Cardiac muscle cell (in vitro differentiated cells and primary cell): ENCODE measurements around the gene AREG. TPM values are rescaled to one million over a fixed set of nuclear protein-coding genes. Genes with fewer than 3 reads are reported as not detected.

Source experiments
- DNase-seq, 2 donors: peaks; one replicate each; pipeline versions ENCODE4 v3.0.0 to v3.0.0-alpha.2; 2010 to 2017; ENCODE audit warnings: low read depth in 1 of 2, low spot score in 1 of 2
- H3K27ac ChIP-seq: fragments of 200-600 bp; sonication (generic); 2 replicates; pipeline ENCODE4 v1.5.1; 2016
- H3K27me3 ChIP-seq: fragments of 200-600 bp; sonication (generic); 2 replicates; pipeline ENCODE4 v1.6.0; 2016; ENCODE audit warnings: control low read depth
- H3K36me3 ChIP-seq: fragments of 200-600 bp; sonication (generic); 2 replicates; pipeline ENCODE4 v1.5.1; 2016; ENCODE audit warnings: control low read depth
- H3K4me1 ChIP-seq: fragments of 200-600 bp; sonication (generic); 2 replicates; pipeline ENCODE4 v1.8.1; 2017; ENCODE audit warnings: low read depth, mild to moderate bottlenecking, mixed run types
- H3K4me3 ChIP-seq: fragments of 200-600 bp; sonication (generic); 2 replicates; pipeline ENCODE4 v1.5.1; 2016; ENCODE audit warnings: mild to moderate bottlenecking
- H3K9me3 ChIP-seq: fragments of 200-600 bp; sonication (generic); 2 replicates; pipeline ENCODE4 v1.5.1; 2017; ENCODE audit warnings: low read depth, mild to moderate bottlenecking, control low read depth
- CTCF ChIP-seq: IDR thresholded peaks from 2 replicates; pipeline ENCODE4 v1.5.1; 2012; ENCODE audit warnings: low read depth, mild to moderate bottlenecking, low read length
- polyA plus RNA-seq: library from polyadenylated mRNA; unstranded; fragments of >200 nt; fragmentation: Nextera tagmentation; extraction: Ambion mirVana; gene quantifications from 2 replicates; pipeline ENCODE4 v1.2.1, GENCODE V29; 2016
- total RNA-seq: library from RNA; depleted of rRNA; stranded (reverse); fragments of >200 nt; gene quantifications from 2 replicates; pipeline ENCODE4 v1.2.3, GENCODE V29; 2016

AREG gene
- total and polyA plus RNA-seq, 2 experiments from 2014 or later, result 0.65 TPM; not detected in 1

- Histone ChIP-seq H3K36me3 (no peaks in the 10 kb centered on the region), H3K9me3 (no peaks in the 10 kb centered on the region), H3K27ac (no peak overlapping the region), H3K4me1 (peaks cover 5% of the 10 kb centered on the region), H3K27me3 (peaks cover 23% of the 10 kb centered on the region), H3K4me3 (no peak overlapping the region)
- DNase-seq, result peak in 1 of 2 donors; percentile 57
- no peak for TF ChIP-seq CTCF
Measured at GRCh38 chr4:74447636-74448233, 2.8 kb downstream of the AREG start.

GRCh38 chr4:74449571-74450297 is 4.8 kb downstream of the AREG start:
- no peak for TF ChIP-seq CTCF
- Histone ChIP-seq H3K4me1 (no peaks in the 10 kb centered on the region), H3K27ac (no peak overlapping the region), H3K9me3 (no peaks in the 10 kb centered on the region), H3K27me3 (peaks cover 23% of the 10 kb centered on the region), H3K36me3 (no peaks in the 10 kb centered on the region), H3K4me3 (no peak overlapping the region)
- DNase-seq, result peak in 1 of 2 donors; percentile 55

GRCh38 chr4:74450298-74450683 is 5.4 kb downstream of the AREG start:
- peak in 1 of 2 donors; percentile 50 for DNase-seq
- no peak overlapping the region for H3K27ac ChIP-seq
- no peaks in the 10 kb centered on the region for H3K9me3 ChIP-seq
- no peak overlapping the region for H3K4me3 ChIP-seq
- no peaks in the 10 kb centered on the region for H3K4me1 ChIP-seq
- no peak for TF ChIP-seq CTCF
- H3K36me3 ChIP-seq, result no peaks in the 10 kb centered on the region
- peaks cover 23% of the 10 kb centered on the region for H3K27me3 ChIP-seq

DNA sequence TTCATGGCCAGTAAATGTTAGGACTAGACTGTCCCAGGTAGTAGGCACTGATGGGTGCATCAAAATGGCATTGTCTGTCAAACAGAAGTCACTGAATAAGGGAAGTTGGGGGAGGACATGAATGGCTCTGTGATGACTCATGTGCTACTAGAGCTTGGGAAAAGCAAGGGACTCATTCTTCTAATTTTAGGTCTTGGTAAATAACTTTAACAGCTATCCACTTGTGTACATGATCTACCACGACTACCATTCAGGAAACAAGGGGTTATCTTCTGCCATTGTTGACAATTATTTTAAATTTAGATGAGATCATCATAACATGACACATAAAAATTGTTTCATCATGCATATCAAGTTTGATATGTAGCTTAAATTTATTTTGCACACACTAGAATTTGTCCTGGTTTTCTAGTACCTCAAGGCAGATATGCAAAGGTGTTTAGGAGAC is 6.3 kb downstream of the AREG start:
- no peaks in the 10 kb centered on the region for H3K9me3 ChIP-seq
- no peaks in the 10 kb centered on the region for H3K36me3 ChIP-seq
- DNase-seq, result peak in 1 of 2 donors; percentile 79
- H3K27me3 ChIP-seq, result peaks cover 16% of the 10 kb centered on the region
- no peak overlapping the region for H3K27ac ChIP-seq
- no peak for TF ChIP-seq CTCF
- no peak overlapping the region for H3K4me3 ChIP-seq
- no peaks in the 10 kb centered on the region for H3K4me1 ChIP-seq

GRCh38 chr4:74453037-74453635 is 8.2 kb downstream of the AREG start:
- no peaks in the 10 kb centered on the region for H3K36me3 ChIP-seq
- no peaks in the 10 kb centered on the region for H3K27me3 ChIP-seq
- H3K4me1 ChIP-seq, result no peaks in the 10 kb centered on the region
- no peak overlapping the region for H3K4me3 ChIP-seq
- peak in 1 of 2 donors; percentile 48 for DNase-seq
- H3K27ac ChIP-seq, result no peak overlapping the region
- H3K9me3 ChIP-seq, result no peaks in the 10 kb centered on the region
- TF ChIP-seq CTCF, result no peak
